Pancreas (tissue), 10 donors: Measurements from ENCODE around the gene ETNK2. TPM values are rescaled to one million over a fixed set of nuclear protein-coding genes. Genes with fewer than 3 reads are reported as not detected.

Experiments
- ATAC-seq, 4 donors: fragments of 200-7000 bp; cut with Tn5 transposase; one replicate each; pipeline versions ENCODE4 v1.8.0 to v1.9.1; 2020; ENCODE audit warnings: mild to moderate bottlenecking in 4 of 4, moderate library complexity in 4 of 4
- DNase-seq, 6 donors: peaks; one replicate each; pipeline ENCODE4 v3.0.0-alpha.2; 2020
- FAIRE-seq: peaks from 2 replicates; lab custom pipeline; 2012; peaks lifted over from hg19 to GRCh38; lab: Jason Lieb, UNC
- H3K27ac ChIP-seq, 4 donors: fragments of 200-600 bp; sonication (generic); 1 replicate in 3 of 4; 2 replicates in 1 of 4; pipeline versions ENCODE4 v1.5.0 to v1.8.0; 2020
- H3K27me3 ChIP-seq, 4 donors: fragments of 200-600 bp; one replicate each; pipeline ENCODE4 v1.8.0; 2021
- H3K36me3 ChIP-seq, 3 donors: fragments of 200-600 bp; sonication (generic) in 1 of 3; one replicate each; pipeline versions ENCODE4 v1.5.0 to v1.8.0; 2020 to 2021
- H3K4me1 ChIP-seq, 3 donors: fragments of 200-600 bp; one replicate each; pipeline ENCODE4 v1.8.0; 2021
- H3K4me3 ChIP-seq, 4 donors: fragments of 200-600 bp; sonication (generic) in 2 of 4; one replicate each; pipeline versions ENCODE4 v1.5.0 to v1.8.0; 2020 to 2021
- H3K9me3 ChIP-seq, 4 donors: fragments of 200-600 bp; one replicate each; pipeline ENCODE4 v1.8.0; 2021
- WGBS, 2 donors: extraction: QIAGEN DNeasy Blood & Tissue Kit; methylation state at CpG; one replicate each; pipeline ENCODE4 v1.1.7; 2013; 5-methylcytosine and 5-hydroxymethylcytosine counted together
- intact Hi-C, 3 donors: fragments of 100-400 bp; cut with DNase I; formaldehyde crosslinking; loops; one replicate each; pipeline versions ENCODE4 v1.11.1 to v1.14.2; 2022
- polyA plus RNA-seq, 2 donors: library from polyadenylated mRNA; stranded (reverse); fragments of 200-250 nt; gene quantifications; one replicate each; pipeline ENCODE4 v1.2.3, GENCODE V29; 2013
- total RNA-seq, 6 donors: library from RNA; stranded (reverse); fragmentation: NEBNext Ultra II Directional in 4 of 6; extraction: Animal tissue kit (Norgen Biotek cat#: 25700) in 4 of 6; gene quantifications; one replicate each; pipeline versions ENCODE4 v1.2.1 to v1.2.4, GENCODE V29; 2021 to 2023
- TF ChIP-seq, protein P1 (sequence below), 4 donors: fragments of 200-600 bp; sonication (generic) in 3 of 4; IDR thresholded peaks; one replicate each; pipeline versions ENCODE4 v1.5.0 to v1.8.0; 2021; ENCODE audit warnings: antibody characterized with exemption in 4 of 4
- donor health status: healthy with polysubstance abuse.
- donor health status: DM: no; HTN: no; CAD: no; lungs with moderate emphysema.
- donor health status: DM: no; HTN: no; CAD: no.
- donor health status: control.
- donor health status: control.
- donor health status: Bipolar disorder and iron deficiency.
- donor health status: DM: yes; HTN: yes; CAD: no.
- donor health status: DM: no; HTN: no; CAD: no.
- donor health status: DM: no; HTN: no; CAD: no.
- donor health status: DM: yes; HTN: yes; CAD: no.

The ETNK2 gene
- total and polyA plus RNA-seq, 8 donors = 3.8 to 15.5 (median 6.9) TPM

DNA sequence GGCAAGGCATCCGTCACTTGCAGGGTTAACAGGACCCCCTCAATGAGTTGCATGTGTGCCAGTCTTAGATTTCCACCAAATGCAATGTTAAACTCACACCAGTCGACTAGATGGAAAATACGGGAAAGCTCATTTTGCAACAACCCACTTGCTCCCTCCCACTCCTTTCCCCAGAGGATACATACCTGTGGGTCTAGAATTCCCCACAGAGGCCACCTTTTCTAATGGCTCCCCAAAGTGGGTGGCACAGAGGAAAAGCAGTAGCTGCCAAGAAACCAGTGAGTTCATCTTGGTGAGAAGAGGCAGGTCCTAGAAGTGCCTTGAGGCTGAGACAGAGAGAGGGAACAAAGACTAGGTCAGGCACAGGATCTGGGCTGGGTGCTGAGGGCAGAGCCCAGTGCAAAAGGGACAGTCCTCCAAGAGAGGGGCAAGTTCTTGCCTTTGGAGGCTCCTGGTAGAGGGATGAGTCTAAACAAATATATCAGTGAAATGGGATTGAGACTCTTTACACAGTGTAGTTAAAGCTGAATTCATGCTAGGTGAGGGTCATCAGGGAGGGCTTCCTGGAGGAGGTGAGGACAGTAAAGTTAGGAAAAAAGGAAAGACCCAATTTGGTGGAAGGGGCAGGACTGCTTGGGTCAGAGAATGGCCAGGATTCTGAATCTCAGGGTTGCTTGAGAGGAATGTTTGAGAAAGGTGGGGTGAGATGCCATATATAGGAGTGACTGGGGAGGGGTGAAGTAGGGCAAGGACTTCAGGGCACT, 40.9 kb upstream of the ETNK2 start:
- Histone ChIP-seq H3K36me3 (no peaks in the 10 kb centered on the region), H3K4me3 (no peak overlapping the region), H3K4me1 (no peaks in the 10 kb centered on the region), H3K27me3 (no peaks in the 10 kb centered on the region), H3K27ac (no peak overlapping the region), H3K9me3 (no peaks in the 10 kb centered on the region)
- 81 to 96% methylated on average over 3 of the region's 3 CpGs for WGBS, 2 donors
- intact Hi-C loops = no loop called here
- DNase-seq (no peak), FAIRE-seq (no peak), ATAC-seq (no peak)
- TF ChIP-seq, protein P1, sequence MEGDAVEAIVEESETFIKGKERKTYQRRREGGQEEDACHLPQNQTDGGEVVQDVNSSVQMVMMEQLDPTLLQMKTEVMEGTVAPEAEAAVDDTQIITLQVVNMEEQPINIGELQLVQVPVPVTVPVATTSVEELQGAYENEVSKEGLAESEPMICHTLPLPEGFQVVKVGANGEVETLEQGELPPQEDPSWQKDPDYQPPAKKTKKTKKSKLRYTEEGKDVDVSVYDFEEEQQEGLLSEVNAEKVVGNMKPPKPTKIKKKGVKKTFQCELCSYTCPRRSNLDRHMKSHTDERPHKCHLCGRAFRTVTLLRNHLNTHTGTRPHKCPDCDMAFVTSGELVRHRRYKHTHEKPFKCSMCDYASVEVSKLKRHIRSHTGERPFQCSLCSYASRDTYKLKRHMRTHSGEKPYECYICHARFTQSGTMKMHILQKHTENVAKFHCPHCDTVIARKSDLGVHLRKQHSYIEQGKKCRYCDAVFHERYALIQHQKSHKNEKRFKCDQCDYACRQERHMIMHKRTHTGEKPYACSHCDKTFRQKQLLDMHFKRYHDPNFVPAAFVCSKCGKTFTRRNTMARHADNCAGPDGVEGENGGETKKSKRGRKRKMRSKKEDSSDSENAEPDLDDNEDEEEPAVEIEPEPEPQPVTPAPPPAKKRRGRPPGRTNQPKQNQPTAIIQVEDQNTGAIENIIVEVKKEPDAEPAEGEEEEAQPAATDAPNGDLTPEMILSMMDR (IDR thresholded peaks at IDR 0.05) = no peak

DNA sequence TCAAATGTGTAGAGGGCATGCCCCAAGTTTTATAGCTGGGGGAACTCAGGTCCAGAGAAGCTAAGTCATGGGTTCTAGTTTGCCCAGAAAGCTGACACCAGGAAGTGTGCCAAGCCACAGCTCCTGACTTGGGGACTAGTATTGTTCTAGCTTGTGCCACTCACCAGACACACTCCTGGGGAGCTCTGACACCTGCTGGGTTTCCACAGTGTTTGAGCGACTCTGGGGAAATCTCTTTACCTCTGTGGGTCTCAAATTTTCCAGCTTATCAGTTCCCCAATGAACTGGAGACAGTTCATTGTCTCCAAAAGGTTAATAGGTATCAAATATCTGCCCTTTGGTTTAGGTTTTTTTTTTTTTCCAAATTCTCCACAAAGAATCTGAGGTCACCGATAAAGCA, 40.2 kb upstream of the ETNK2 start:
- Histone ChIP-seq H3K27me3 (peaks cover 0 to 3% (median 0%) of the 10 kb centered on the region in 4 donors), H3K9me3 (no peaks in the 10 kb centered on the region), H3K4me1 (no peaks in the 10 kb centered on the region), H3K4me3 (no peak overlapping the region), H3K27ac (no peak overlapping the region), H3K36me3 (no peaks in the 10 kb centered on the region)
- DNase-seq (no peak), ATAC-seq (no peak), FAIRE-seq (no peak)
- 73 to 93% methylated on average over 2 of the region's 2 CpGs for WGBS, 2 donors
- intact Hi-C loops = no loop called here
- TF ChIP-seq, protein P1 (IDR thresholded peaks at IDR 0.05) = no peak

DNA sequence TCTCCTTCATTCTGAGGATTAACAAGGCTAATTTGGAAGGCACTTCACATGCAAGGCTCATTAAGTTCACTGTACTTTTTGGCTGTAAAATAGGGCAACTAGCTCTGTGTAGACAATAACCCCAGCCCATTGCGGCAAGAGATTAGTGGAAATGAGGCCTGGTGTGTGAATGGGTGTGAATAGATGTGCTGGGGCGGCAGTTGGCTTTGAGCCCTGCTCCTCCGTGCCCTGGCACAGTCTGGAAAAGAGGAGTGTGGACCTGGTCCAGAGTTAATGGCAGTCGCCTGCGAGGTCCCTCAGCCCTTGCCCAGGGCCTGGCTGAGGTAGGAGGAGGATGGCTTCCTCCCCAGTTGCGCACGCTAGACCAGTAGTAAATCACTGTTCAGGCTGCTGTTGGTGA, 39.6 kb upstream of the ETNK2 start:
- FAIRE-seq (no peak), ATAC-seq (no peak), DNase-seq (no peak)
- TF ChIP-seq, protein P1 (IDR thresholded peaks at IDR 0.05) = no peak
- Histone ChIP-seq H3K36me3 (no peaks in the 10 kb centered on the region), H3K9me3 (no peaks in the 10 kb centered on the region), H3K4me3 (no peak overlapping the region), H3K4me1 (no peaks in the 10 kb centered on the region), H3K27me3 (peaks cover 0 to 3% (median 0%) of the 10 kb centered on the region in 4 donors), H3K27ac (no peak overlapping the region)
- intact Hi-C loops = no loop called here
- 74 to 84% methylated on average over 7 of the region's 7 CpGs for WGBS, 2 donors

DNA sequence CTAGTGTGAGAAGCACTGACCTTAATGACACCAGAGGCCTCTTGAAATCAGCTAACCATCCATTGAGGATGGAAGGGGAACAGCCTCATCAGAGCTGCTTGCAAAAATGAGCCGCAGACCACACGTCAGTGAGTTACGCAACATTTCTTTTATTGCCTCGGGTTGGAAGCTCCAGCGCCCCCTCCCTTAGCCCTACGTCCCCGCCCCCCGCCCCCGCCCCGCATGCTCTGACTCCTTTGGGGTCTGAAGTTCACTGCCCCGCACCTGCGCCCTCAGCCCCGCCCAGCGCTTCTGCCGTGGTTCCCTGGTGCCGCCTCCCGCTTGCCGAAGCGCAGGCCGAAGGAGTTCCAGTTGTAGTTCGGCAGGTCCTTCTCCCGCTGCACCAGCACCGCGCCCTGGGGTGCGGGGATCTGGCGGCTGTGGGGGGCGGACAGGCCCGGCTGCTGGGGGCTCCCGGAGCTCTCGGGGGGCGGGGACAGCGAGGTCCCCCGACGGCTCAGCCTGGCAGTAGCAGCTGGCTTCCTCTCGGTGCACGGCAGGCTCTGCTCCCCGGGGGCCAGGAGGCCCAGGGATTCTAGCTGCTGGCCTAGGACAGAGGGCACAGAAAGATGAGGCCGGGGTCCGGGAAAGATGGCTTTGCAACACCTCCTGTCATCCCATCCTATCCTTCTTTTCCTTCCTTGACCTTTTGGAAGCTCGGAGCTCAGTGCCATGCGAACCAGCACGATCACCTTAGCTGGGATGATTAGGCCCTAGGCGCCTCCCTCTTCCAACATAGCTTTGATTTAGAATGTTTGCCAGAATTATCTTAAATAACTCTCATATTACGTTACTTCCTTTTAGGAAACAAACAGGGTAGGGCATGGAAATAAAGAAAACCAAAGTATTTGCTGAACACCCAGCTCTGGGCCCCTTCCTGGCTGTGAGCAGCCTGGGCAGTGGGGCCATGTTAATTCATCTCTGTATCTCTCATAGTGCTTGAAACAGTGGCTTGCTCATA, 38.7 kb upstream of the ETNK2 start:
- 19% methylated on average over 38 to 44 of the region's 44 CpGs for WGBS, 2 donors
- Histone ChIP-seq H3K27me3 (peaks cover 0 to 3% (median 0%) of the 10 kb centered on the region in 4 donors), H3K9me3 (no peaks in the 10 kb centered on the region), H3K27ac (no peak overlapping the region), H3K4me3 (peak overlapping the region in 2 of 4 donors; percentile 18 to 23), H3K36me3 (no peaks in the 10 kb centered on the region), H3K4me1 (no peaks in the 10 kb centered on the region)
- intact Hi-C loops = no loop called here
- FAIRE-seq (no peak), DNase-seq (peak in 2 of 6 donors; percentile 63 to 69), ATAC-seq (peak; percentile 40 to 77 (median 62))
- TF ChIP-seq, protein P1 (IDR thresholded peaks at IDR 0.05) = no peak
